ENCODE measurements around the gene CDC45. TPM values are rescaled to one million over a fixed set of nuclear protein-coding genes. Genes with fewer than 3 reads are reported as not detected.

The CDC45 gene
- total RNA-seq, 2 donors from 2014 or later = 0.99 TPM; not detected in 1

DNA sequence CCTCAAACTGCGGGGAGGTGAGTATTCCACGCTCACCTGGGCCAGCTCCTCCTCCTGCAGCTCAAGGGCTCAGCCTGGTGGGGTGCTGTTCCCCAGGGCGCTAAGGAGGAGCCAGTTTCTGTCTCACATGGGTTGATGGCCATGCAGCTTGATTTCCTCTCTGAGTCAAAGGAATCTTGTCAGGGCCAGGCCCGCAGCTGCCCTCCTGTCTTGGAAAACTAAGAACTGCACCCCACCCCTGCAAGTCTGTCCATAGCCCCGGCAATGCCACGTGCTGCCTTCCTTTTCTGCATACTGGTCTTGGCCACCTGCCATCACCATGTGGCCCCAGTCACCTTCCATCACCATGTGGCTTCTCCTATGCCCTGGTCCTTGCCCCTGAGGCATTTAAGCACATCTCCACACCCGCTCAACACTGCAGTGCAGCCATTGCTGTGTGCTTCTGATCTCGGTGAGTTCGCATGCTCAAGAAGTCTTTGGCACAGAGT, 79.6 kb downstream of the CDC45 start:
- Histone ChIP-seq H3K4me1 (ENCODE audit: control insufficient read depth in 1 of 2, low read depth in 2 of 2) (no peaks in the 10 kb centered on the region), H3K27me3 (replicated peaks; ENCODE audit: insufficient read depth) (no peaks in the 10 kb centered on the region), H3K9me3 (no peaks in the 10 kb centered on the region), H3K27ac (no peak overlapping the region), H3K36me3 (no peaks in the 10 kb centered on the region), H3K4me3 (no peak overlapping the region)
- TF ChIP-seq, protein P1, sequence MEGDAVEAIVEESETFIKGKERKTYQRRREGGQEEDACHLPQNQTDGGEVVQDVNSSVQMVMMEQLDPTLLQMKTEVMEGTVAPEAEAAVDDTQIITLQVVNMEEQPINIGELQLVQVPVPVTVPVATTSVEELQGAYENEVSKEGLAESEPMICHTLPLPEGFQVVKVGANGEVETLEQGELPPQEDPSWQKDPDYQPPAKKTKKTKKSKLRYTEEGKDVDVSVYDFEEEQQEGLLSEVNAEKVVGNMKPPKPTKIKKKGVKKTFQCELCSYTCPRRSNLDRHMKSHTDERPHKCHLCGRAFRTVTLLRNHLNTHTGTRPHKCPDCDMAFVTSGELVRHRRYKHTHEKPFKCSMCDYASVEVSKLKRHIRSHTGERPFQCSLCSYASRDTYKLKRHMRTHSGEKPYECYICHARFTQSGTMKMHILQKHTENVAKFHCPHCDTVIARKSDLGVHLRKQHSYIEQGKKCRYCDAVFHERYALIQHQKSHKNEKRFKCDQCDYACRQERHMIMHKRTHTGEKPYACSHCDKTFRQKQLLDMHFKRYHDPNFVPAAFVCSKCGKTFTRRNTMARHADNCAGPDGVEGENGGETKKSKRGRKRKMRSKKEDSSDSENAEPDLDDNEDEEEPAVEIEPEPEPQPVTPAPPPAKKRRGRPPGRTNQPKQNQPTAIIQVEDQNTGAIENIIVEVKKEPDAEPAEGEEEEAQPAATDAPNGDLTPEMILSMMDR (IDR thresholded peaks at IDR 0.05) = no peak
- DNase-seq (ENCODE audit: low spot score) (no peak), ATAC-seq (ENCODE audit: insufficient number of reproducible peaks, low FRiP score, low read depth) (no peak)

DNA sequence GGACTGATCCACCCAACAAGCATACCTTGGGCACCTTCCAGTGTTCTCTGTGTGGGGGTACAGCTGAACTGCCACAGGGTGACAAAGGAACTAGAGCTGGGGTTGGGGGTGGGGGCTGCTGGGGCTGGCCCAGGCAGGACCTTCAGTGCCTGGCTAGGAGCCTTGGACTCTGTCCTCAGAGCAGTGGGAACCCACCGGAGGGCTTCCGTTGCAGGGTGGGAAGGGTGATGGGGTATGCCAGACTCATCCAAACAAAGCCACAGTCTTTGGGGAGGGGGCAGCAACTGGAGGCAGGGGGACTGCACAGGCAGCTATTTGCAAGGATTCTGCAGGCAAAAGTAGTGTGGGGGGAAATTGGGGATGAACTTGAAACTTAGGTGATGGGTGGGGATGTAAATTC, 80.2 kb downstream of the CDC45 start:
- Histone ChIP-seq H3K4me1 (ENCODE audit: control insufficient read depth in 1 of 2, low read depth in 2 of 2) (no peaks in the 10 kb centered on the region), H3K4me3 (no peak overlapping the region), H3K9me3 (no peaks in the 10 kb centered on the region), H3K27me3 (replicated peaks; ENCODE audit: insufficient read depth) (no peaks in the 10 kb centered on the region), H3K36me3 (no peaks in the 10 kb centered on the region), H3K27ac (no peak overlapping the region)
- TF ChIP-seq, protein P1 (IDR thresholded peaks at IDR 0.05) = no peak
- ATAC-seq (ENCODE audit: insufficient number of reproducible peaks, low FRiP score, low read depth) (no peak), DNase-seq (ENCODE audit: low spot score) (no peak)

DNA sequence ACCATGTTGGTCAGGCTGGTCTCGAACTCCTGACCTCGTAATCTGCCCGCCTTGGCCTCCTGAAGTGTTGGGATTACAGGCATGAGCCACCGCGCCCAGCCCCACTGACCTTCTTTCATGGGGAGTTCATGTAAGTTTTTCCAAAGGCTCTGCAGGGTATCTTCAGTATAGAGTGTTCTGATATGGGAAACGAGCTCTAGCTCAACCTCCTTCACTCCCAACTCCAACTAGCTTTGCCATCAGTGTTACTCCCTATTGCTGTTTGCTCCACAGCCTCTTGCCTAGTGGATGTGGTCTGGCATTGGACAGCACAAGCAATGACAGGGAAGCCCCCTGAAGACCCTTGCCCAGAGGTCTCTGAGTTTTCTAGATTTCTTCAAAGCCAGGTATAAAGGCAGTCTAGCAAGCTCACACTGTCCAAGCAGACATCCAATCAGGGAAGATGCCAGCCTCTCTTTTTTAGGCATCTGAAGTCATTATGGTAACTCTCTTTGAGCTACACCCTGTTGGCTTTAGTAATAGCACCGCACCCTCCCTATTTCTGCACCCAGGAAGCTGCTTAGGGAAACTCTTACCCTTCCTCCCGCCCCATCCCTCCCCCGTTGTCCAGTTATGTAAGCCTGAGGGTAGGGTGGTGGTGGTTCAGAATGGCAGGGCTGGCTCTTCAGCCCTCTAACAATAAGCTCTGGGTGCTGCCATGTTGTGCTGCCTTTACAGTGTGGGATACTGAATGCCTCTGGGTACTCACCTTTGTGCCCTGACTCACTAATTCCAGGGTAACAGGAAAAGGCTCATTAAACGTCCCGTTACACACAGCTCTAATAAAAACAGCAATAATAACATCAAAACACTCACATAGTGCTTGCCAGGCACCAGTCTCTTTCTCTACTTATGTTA, 85.9 kb downstream of the CDC45 start:
- Histone ChIP-seq H3K4me3 (no peak overlapping the region), H3K36me3 (no peaks in the 10 kb centered on the region), H3K27ac (no peak overlapping the region), H3K9me3 (no peaks in the 10 kb centered on the region), H3K4me1 (ENCODE audit: control insufficient read depth in 1 of 2, low read depth in 2 of 2) (no peaks in the 10 kb centered on the region), H3K27me3 (replicated peaks; ENCODE audit: insufficient read depth) (no peaks in the 10 kb centered on the region)
- DNase-seq (ENCODE audit: low spot score) (no peak), ATAC-seq (ENCODE audit: insufficient number of reproducible peaks, low FRiP score, low read depth) (no peak)
- TF ChIP-seq, protein P1 (IDR thresholded peaks at IDR 0.05) = no peak

DNA sequence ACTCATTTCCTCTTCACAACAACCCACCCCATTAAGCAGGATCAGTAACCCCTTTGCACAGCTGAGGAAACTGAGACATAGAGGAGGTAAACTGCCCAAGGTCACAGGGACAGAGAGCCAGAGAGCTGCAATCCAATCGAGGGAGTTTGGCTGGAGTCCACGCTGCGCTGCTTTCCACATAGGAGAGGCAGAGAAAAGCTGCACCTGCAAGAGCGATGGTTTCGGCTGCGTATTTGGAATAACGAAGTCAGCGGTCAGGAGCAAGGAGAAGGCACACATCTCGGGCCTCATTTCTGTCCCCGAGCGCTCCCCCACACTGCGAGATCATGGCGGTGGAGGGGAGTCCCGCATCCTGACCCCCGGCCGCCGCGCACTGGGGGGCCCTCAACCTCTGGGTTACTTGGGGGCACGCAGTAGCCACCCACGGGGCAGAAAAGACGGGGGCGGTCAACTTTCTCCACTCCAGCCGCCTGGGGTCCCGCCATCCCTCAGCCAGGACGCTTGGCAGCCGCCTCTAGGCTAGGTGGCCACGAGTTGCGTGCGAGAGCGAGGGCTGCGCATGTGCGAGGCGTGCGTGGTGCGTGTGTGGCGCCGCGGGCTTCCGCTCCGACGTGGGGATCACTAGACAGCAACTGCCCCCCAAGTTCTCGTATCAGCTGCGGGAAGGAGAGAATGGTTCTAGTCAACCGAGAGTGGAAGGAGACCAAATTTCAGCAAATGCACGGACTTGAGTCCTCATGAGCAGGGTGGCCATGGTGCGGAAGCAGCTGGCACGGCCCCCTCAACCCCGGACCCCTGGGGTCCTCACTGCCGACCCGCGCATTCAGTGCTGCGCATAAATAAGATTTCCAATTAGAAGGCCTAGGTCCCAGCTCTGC, 86.8 kb downstream of the CDC45 start:
- Histone ChIP-seq H3K27me3 (replicated peaks; ENCODE audit: insufficient read depth) (no peaks in the 10 kb centered on the region), H3K4me1 (ENCODE audit: control insufficient read depth in 1 of 2, low read depth in 2 of 2) (no peaks in the 10 kb centered on the region), H3K4me3 (no peak overlapping the region), H3K27ac (no peak overlapping the region), H3K9me3 (no peaks in the 10 kb centered on the region), H3K36me3 (no peaks in the 10 kb centered on the region)
- DNase-seq (ENCODE audit: low spot score) = no peak
- ATAC-seq (ENCODE audit: insufficient number of reproducible peaks, low FRiP score, low read depth) = no peak
- TF ChIP-seq, protein P1 (IDR thresholded peaks at IDR 0.05) = no peak
